T-helper 1 cell treated with Interleukin-12 subunit alpha and Interleukin-12 subunit beta and Interleukin-4 antibody, amounts not matched to agents 30 ng/mL and 1 ng/mL, for 36 hours (primary cell): Measurements from ENCODE around the gene CDKAL1. TPM values are rescaled to one million over a fixed set of nuclear protein-coding genes. Genes with fewer than 3 reads are reported as not detected.
"Not testable (repeated sequence)": the region's sequence is repeated elsewhere in the genome, so short reads cannot be mapped to it uniquely, and the experiment has no call there.

Source experiments
- intact Hi-C: fragments of 100-400 bp; cut with micrococcal nuclease; formaldehyde crosslinking; loops from one replicate; pipeline ENCODE4 v1.15.1; 2024
- total RNA-seq: library from RNA; stranded (reverse); gene quantifications from 2 replicates; pipeline ENCODE4 v1.2.3, GENCODE V29; 2022

The CDKAL1 gene
- total RNA-seq, 1 donor from 2014 or later = 30.6 TPM

DNA sequence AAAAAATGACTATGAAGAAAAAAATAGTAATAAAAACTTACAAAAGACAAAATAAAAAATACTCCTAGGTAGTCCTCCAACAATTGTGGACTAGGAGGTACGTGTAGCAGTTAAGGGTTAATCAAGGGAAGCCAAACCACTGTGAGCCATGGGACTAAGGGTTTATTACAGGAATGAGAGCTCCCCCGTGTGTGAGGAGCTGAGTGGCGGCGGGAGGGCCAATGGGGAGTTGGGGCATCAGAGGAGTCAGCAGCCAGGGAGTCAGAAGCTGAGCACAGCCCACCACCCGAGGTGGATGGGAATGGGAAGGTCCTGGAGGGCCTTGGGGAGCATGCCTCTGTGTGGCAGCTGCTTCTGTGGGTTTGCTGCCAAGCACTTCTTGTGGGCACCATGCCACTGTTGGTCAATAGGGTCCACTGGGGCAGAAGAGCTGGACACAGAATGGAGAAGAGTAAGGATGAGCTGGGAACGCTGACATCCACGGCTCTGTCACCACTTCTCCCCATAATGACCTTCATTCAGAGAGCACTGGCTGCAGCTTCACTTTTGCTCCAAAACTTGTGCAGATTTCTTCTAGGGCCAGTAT lies 373.3 kb downstream of the CDKAL1 start:
- intact Hi-C loops = no loop called here

DNA sequence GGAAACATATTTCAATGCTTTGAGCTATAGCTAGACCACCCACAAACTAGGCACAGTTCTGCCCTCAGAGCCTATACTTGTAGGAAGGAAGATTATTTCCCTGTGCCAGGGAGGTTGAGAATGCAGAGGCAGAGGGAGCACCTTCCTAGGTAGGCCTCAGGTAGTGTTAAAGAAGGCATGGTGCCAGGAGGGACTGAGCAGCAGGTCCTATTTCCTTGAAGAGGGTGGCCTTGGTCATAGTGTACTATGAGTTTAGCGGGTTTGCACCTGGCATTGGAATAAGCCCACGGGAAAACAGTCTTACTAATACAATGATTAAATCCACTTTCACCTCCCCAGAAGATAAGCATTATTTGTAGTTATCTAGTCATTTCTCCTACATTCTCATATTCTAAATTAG lies 375.4 kb downstream of the CDKAL1 start:
- intact Hi-C loops = no loop called here

DNA sequence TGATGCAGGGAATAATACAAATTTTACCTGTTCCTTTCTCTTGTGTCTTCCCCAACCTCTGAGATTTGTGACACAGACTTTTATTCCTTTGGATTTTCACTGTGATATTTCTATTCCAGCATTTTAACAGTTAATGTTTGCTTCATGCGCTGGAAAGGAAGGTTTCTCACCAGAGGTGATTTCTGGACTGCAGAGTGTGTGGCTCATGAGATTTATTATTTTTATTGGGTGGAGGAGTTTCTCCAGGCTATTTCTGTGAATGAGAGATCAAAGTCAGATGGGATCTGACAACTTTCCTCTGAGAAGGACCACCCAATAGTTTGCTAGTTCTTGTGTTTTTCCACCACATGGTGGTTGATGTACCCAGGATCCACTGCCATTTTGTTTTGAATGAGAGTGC lies 377.5 kb downstream of the CDKAL1 start:
- intact Hi-C loops = no loop called here

DNA sequence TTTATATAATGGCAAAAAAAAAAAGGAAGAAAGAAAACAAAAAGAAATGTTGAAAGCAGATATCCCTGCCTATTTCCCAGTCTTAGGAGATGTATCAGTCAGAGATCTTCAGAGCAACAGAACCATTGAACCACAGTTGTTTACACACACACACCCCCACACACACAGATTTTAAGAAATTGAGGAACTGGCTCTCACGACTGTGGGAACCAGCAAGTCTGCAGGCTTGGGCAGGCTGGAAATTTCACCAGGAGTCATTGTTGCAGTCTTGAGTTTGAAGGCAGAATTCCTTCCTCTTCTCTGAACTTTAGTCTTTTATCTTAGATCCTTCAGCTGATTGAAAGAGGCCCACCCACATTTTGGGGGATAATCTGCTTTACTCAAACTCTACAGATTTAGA lies 380.9 kb downstream of the CDKAL1 start:
- intact Hi-C loops = no loop called here

DNA sequence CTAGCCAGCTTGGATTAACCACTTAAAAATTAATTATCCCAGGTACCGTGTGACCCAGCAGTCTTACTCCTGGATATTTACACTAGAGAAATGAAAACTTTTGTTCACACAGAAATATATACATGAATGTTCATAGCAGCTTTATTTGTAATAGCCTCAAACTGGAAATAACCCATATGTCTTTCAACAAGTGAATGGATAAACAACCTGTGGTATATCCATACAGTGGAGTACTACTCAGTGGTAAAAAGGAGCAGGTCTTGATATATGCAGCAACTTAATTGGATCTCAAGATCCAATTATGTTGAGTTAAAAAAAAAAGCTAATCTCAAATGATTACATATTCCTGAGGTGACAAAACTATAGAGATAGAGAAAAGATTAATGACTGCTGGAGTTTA lies 381.4 kb downstream of the CDKAL1 start:
- intact Hi-C loops = no loop called here

DNA sequence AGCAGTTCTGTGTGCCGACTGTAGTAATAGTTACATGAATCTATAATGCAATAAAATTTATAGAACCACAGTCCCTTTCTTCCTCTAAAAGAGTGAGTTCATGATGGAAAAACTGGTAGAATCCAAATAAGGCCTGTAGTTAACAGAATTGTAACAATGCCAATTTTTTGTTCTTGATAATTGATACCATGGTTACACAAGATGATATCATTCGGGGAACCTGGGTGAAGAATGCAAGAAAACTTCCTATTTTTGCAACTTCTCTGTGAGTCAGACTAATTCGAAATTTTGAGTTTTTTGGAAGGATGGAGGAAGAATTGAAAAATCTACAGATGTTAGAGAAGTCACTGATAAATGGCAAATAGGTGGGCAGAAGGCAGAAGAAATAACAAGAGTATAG lies 381.8 kb downstream of the CDKAL1 start:
- intact Hi-C loops = no loop called here

DNA sequence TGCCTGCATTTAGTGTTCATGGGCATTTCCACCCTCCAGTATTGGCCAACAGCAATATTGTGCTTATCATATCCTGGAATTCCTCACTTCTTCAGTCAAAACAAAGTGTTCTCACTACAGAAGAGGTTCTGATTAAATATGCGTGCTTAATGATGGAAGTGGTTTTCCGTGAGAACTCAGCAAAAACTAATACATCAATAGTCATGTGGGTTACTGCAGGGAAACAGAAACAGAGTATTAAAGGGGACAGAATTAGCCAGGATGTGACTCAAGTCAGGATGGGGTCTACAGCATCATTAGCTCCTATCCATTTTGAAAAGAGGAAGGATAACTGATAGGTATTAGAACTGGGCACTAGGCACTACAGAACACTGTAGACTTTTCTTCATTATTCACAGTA lies 384.6 kb downstream of the CDKAL1 start:
- intact Hi-C loops = no loop called here

DNA sequence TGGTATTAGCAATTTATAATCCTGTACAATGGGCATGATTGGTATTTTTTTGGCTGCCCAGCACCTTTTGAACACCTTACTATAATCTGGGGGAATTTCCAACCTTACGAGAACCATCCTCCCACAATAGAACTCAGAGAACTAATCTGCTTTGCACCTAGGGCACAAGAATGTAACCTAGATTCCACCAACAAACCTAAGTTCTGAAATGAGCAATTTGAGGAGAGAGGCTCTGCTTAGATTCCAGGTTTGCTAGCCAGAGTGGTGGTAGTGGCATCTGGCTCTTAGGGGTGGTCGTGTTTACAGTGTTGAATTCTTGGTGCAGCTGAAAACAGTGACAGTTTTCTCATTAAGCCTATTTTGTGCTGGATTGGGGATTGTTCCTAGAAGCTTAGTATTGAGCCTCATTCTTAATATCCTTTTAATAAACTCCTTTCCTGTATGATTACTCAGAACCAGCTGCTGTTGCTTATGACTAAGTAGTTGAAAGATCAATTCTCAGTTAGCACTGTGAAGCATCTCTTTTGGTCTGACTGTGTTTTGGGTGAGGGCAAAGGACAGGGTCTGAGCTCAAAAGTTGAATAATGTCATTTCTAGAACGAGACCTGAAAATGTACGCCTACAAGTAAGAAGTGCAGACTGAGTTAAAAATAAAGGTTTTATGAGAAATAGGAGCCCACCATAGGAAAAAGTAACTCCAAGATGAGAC lies 385.6 kb downstream of the CDKAL1 start:
- intact Hi-C loops = no loop called here

DNA sequence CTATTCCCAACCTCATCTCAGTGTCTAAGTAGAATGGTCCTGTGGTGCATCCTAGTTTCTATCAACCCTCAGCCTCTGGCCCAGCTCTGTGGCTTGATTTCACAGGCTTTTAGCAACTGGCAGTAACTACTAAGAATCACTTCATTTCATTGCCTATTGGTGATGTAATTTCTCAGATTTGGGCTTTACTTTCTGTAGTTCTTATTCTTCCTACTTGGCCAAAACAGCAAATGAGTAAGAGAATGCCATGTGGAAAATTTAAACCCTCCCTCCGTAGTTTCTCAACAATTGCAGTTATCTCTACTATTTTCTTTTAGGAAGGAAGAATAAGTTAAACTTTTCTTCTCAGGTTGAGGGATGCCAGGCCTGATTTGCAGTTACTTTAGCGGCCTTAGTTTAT lies 387.3 kb downstream of the CDKAL1 start:
- intact Hi-C loops = no loop called here

DNA sequence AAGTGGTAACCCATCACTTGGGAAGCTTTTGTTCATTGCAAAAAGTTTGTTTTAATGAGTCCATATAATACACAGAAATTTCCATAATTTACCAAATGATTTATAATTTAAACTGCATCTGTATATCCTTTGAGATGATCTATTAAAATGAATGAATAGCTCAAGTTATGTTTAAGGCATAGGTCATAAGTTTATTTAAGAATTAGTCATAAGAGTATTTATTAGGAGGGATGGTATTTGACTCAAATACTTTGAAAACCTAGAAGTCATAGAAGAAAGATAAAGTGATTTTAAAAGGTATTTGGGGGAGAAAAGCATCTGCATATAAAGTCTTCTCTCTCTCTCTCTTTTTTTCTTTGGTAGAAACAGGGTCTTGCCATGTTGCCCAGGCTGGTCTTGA lies 388.5 kb downstream of the CDKAL1 start:
- intact Hi-C loops = no loop called here

DNA sequence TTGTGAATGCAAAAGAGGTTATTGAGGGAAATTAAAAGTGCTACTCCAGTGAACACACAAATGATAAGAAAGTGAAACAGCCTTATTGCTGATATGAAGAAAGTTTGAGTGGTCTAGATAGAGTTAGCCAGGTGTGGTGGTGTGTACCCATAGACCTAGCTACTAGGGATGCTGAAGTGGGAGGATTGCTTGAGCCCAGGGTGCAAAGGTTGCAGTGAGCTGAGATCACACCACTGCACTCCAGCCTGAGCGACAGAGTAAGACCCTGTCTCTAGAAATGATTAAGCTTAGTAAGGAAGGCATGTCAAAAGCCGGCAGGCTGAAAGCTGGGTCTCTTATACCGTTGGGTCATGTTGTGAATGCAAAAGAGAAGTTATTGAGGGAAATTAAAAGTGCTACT lies 389.8 kb downstream of the CDKAL1 start:
- intact Hi-C loops = not testable (repeated sequence)

DNA sequence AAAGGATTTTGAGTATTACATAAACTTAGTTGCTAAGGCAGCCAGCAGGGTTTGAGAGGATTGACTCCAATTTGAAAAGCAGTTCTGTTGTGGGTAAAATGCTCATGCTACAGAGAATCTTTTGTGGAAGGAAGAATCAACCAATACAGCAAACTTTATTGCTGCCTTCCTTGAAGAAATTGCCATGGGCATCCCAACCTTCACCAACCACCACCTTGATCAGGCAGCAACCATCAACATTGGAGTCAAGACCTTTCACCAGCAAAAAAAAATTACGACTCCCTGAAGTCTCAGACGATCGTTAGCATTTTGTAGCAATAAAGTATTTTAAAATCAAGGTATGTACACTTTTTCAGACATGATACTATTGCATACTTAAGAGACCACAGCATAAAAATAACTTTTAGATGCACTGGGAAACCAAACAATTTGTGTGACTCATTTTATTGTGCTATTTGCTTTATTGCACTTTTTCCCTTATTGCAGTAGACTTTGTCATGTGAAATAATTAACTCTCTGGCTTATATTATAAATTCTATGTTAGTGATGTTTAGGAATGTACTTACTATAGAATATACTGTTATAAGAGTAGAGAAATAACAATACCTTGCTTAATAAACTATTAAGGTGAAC lies 390.8 kb downstream of the CDKAL1 start:
- intact Hi-C loops = no loop called here

DNA sequence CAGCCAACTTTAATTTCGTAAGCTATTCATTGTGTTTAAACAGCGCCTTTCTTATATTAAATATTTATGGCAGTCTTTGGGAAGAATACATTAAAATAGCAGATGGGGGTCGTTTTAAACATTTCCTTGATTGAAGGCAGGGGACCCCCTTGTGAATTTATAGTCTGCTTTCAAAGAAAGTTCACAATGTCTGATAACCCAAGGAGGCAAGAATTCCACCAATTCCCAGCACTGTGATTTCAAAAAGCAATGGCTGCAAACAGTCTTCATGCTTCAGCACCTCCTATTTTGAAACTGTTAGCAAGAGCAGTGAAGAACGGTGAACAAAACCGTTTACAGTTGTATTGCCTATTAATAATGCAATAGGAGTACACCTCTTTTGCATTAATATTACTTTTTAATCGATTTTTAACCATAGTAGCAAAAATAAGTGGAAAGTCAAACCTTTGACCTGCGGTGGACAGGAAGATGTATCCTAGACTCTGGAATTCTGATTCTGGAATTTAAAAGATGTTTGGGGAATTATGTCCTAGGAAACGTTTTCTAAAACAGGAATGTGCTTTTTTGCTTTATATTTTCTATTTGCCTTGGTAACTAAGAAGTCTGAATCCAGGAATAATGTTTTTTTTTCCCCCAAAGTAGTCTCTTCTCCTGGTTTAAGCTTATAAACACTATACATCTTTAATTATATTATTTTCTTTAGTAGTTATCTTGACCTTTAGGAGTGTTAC lies 393.0 kb downstream of the CDKAL1 start:
- intact Hi-C loops = no loop called here

DNA sequence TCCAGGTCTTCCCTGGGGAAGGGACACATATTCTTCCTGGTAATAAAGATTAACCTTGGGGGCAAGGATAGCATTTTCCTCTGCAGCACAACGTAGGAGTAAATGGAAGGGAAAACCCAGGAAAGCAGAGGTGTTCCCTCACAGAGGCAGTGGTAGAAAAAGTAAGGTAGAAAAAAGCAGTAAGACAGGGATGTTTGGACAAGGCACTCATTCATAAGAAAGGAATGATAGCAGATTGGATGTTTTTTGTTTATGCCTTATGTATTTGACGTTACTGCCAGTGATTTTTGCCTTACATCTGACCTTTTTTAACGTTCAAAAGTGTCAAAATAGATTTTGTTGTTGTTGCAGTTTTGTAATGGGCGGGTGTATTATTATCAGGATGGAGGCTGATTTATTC lies 395.0 kb downstream of the CDKAL1 start:
- intact Hi-C loops = no loop called here

DNA sequence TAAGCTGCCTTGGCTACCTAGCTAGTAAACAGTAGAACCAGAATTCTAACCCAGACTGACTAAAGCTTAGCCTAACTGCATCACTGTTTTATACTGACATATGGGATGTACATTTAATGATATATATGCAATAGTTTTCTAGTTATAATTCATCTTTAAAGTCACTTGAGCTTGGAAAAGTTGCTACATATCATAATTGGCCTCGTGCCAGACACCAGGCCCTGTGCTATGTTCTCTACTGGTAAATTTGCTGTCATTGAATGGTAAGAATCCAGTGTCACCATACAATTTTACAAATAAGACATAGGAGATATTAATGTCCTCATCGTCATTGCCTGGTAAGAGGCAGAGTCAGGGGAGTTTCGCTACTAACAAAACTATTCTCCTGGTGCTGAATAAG lies 396.8 kb downstream of the CDKAL1 start:
- intact Hi-C loops = no loop called here

DNA sequence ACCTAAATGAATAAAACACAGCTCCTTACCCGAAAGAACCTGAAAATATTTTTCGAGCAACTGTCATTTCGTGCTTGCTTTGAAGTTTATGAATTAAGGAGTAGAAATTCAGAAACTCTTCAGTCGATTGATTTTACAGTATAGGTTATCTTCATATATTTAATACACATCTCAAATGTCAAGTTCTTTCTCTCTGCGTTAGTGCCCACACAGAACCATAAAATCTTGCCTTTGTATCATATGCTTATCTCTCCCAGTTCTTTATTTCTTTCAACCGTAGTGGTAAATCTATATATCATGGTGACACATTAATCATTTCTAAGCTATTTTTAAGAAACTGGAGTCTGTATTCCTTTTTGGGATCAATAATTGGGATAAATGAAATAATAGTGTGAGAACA lies 397.5 kb downstream of the CDKAL1 start:
- intact Hi-C loops = no loop called here

DNA sequence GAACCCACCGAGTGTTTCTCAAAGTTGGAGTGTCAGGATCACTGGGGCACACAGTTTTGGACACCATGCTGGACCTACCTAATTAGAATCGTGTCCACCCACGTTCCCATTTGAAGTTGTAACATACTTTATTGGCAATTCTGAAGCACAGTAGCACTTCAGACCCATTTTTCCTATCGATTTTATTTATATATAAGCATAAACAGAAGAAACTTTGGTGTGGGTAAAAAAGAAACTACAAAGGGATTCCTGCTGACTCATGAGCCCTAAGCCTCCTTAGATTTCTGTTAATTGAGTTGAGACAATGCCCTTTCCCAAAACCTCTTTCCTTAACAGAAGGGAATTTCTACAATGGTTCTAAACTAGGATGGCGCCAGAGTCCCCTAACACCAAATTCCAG lies 398.0 kb downstream of the CDKAL1 start:
- intact Hi-C loops = no loop called here

DNA sequence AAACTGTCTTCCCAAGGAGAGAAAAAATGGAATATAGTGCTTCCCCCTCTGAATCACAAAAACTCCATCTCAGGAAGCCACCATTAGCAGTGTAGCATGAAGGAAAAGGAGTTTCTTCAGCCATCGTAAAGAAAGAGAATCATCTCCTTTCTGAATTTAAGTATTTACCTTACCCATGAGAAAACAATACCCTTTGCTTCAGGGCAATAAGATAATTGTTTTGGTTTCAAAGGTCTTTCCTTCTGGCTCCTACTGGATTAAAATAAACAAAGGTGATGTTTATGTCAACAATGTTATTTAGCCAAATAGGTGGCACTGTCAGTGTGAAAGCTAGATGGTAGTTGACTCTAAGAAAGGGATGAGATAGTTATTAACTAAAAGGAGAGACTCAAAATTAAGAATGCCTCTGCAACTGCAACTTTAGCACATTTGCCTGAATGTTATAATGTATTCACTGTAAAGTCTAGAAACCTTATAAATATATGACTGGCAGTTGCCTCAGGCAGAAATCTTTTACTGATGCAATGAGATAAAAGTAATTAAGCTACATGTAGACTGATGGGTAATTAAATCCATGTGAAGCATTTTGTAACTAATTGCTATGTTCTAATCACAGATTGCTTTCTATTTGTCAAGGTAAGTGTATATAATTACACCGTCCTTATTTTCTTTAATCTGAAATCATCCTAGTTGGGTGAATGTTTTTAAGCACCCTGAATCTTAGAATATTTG lies 399.0 kb downstream of the CDKAL1 start:
- intact Hi-C loops = no loop called here

DNA sequence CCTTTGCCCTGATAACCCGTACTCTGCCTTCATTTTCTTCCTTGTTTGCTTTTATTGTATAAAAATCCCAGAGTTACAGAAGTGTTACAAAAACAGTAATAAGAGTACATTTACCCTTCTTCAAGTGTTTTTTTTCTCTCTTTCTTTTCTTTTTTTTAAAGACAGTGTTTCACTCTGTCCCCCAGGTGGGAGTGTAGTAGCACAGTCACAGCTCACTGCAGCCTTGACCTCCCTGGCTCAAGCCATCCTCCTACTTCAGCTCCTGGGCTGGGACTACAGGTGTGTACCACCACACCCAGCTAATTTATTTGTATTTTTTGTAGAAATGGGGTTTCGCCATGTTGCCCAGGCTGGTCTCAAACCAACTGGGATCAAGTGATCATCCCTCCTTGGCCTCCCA lies 402.7 kb downstream of the CDKAL1 start:
- intact Hi-C loops = no loop called here

DNA sequence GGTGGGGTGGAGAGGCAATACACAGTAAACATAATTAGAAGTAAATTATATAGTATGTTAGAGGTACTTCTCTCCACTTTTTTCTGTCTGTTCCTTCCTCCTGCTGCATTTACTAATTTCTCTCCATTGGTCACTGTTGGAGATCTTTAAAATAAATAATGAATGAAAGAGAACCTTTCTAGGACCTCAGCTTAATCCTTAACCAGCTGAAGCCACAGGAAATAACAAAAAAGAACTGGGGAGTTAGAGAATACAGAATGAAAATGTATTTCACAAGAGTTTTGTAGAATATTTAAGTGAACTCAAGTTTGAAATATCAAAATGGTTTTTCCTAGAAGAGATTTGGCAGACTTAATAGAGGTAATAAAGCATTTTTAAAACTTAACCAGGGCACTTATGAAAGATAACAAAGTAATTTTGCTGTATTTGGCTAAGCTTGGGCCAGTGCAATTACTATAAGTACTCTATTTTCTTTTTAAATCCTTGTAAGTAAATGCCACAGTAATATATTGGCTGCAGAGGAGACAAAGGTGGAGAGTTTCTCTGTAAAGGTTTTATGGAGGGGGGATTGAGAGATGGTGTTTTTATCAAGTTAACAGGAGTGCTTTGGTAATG lies 405.0 kb downstream of the CDKAL1 start:
- intact Hi-C loops = no loop called here

DNA sequence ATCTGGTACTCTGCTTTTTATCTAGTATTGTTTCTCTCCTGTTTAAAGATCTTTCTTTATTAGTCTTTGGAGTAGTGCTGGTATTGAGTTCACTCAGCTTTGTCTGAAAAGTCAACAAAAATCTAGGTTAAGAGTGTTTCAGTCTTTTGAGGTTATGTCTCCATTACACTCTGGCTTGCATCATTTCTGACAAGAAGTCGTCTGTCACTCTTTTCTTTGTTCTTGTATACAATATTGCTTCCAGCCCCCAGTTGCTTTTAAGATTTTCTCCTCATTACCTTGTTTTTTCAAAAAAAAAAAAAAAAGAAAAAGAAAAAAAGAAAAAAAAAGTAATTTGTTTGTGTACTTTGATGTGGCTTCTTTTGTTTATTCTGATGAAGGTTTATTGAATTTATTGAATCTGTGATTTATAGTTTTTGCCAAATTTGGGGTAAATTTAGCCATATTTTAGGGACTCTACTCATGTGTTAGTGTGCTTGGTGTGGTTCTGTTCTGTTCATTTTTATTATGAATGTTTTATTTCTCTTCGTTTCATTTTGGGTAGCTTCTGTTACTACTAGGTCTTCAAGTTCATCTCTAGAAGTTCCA lies 408.9 kb downstream of the CDKAL1 start:
- intact Hi-C loops = no loop called here
